ENCODE data around the gene SPAG4. TPM values are rescaled to one million over a fixed set of nuclear protein-coding genes. Genes with fewer than 3 reads are reported as not detected.

Gene SPAG4
- total RNA-seq, 1 donor = 5.6 TPM

DNA sequence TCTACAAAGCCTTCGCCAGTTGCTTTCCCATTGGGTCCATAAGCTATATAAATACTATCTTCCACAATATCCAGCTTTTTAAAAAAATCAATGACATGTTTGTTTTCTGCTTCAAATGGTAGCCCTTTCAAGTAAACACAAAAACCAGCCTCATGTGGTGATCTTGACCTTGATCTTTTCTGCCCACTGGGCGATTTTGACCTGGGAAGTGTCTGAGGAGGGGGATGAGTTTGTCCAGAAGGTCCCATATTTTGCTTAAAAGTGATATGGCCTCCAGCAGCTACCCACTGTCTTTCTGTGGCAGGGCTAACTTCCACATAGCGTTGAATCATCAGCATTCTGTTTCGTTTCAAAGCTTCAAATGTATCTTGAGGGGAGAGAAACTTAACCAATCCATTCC, 38.3 kb downstream of the SPAG4 start:
- no peak overlapping the region for H3K4me3 ChIP-seq (ENCODE audit: low read depth, low read length)
- TF ChIP-seq, protein P1, sequence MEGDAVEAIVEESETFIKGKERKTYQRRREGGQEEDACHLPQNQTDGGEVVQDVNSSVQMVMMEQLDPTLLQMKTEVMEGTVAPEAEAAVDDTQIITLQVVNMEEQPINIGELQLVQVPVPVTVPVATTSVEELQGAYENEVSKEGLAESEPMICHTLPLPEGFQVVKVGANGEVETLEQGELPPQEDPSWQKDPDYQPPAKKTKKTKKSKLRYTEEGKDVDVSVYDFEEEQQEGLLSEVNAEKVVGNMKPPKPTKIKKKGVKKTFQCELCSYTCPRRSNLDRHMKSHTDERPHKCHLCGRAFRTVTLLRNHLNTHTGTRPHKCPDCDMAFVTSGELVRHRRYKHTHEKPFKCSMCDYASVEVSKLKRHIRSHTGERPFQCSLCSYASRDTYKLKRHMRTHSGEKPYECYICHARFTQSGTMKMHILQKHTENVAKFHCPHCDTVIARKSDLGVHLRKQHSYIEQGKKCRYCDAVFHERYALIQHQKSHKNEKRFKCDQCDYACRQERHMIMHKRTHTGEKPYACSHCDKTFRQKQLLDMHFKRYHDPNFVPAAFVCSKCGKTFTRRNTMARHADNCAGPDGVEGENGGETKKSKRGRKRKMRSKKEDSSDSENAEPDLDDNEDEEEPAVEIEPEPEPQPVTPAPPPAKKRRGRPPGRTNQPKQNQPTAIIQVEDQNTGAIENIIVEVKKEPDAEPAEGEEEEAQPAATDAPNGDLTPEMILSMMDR (IDR thresholded peaks at IDR 0.05; ENCODE audit: insufficient read depth, low read depth, low read length) = no peak
- no peak for DNase-seq (ENCODE audit: low read depth)

DNA sequence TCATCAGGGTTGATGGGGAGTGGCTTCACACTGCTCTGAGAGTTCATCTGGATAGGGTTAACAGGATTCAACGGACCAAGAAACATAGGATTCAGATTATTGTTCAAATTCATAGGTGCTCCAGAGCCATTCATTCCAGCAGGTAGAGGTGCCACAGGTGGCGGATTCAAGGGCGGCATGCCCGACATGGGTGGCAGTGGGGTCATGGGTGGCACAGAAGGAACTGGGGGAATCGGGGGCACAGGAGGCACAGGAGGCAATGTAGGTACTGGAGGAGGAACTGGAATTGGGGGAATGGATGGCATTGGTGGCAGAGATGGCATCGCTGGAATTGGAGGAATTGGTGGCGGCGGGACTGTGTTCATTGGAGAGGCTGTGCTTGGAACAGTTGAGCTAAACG, 38.8 kb downstream of the SPAG4 start:
- TF ChIP-seq, protein P1 (IDR thresholded peaks at IDR 0.05; ENCODE audit: insufficient read depth, low read depth, low read length) = no peak
- H3K4me3 ChIP-seq (ENCODE audit: low read depth, low read length) = no peak overlapping the region
- DNase-seq (ENCODE audit: low read depth) = no peak

DNA sequence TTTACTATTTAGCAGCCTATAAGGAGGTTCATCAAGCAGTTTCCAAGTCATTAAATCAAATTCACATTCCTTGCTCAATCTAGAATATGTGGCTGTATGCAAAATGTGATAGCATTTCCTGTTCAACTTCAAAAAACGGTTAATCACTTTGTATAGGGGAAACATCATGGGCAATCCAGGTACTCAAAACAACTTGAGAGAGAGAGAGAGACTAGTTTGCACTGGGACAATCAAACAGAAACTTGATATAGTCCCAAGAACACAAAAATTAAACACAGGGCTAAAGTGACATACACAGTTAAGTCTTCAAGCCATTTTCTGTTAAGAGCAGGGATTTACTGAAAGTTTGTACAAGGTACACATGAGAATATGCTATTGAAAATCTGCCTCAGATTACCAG, 41.6 kb downstream of the SPAG4 start:
- no peak for DNase-seq (ENCODE audit: low read depth)
- no peak overlapping the region for H3K4me3 ChIP-seq (ENCODE audit: low read depth, low read length)
- TF ChIP-seq, protein P1 (IDR thresholded peaks at IDR 0.05; ENCODE audit: insufficient read depth, low read depth, low read length) = no peak

DNA sequence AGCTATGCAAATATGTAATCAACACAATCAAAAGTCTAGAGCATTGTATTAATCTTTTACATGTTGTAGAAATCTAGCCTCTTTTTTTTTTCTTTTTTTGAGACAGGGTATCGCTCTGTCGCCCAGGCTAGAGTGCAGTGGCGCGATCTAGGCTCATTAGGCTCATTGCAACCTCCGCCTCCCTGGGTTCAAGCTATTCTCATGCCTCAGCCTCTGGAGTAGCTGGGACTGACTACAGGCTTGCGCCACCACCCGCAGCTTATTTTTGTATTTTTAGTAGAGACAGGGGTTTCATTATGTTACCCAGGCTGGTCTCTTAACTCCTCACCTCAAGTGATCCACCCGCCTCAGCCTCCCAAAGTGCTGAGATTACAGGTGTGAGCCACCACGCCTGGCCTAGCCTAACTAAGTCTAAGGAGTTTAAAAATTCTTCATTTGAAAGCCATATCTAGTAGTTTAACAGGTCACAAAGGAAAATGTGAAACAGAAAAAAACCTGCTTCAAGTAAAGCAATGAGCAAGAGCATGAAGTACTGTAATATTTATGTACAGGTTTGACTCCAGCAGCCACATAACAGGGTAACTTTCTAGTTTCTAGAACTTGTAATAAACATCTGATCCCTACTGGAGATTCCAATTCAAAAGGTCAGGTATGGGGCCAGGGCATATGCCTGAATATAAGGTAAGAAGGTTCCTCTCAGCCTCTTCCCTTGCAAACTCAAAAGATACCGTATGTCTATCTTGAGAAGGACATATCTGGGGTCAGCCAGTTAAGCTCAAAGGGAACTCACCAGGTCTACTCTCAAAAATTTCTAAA, 44.7 kb downstream of the SPAG4 start:
- no peak for DNase-seq (ENCODE audit: low read depth)
- no peak overlapping the region for H3K4me3 ChIP-seq (ENCODE audit: low read depth, low read length)
- TF ChIP-seq, protein P1 (IDR thresholded peaks at IDR 0.05; ENCODE audit: insufficient read depth, low read depth, low read length) = no peak

DNA sequence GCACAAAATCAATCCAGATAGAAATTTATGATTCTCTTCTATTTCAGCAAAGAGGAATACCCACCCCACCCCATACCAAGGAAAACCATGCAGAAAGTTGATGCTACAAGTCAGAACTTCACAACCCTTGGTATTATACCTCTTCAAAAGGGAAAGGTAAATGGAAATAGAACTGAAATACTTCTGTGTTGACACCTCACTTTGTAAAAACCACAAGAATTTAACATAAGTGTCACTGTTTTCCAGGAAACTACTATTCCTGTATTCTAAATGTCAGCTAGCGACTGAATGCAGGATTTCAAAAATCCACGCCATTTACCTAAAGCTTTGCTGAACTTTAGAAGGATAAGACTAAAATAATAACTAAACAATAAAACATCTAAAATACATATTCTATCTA, 45.4 kb downstream of the SPAG4 start:
- TF ChIP-seq, protein P1 (IDR thresholded peaks at IDR 0.05; ENCODE audit: insufficient read depth, low read depth, low read length) = no peak
- no peak for DNase-seq (ENCODE audit: low read depth)

DNA sequence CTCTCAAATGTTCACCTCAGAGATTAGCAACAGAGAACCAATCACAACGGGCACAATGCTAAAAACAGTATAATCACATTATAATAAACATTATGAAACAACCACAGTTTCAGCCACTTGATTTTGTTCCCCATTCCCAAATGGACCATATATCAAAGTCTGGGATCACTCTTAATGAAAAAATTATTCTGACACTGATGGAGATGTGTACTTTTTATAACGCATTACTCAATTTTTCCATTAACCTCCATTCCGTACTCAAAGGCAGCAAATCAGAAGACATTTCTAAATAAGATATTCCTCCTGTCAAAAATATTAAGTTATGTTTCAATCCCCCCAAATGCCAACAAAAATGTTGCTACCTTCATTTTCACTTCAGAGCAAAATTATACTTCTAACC, 46.3 kb downstream of the SPAG4 start:
- peak overlapping the region; percentile 96 for H3K4me3 ChIP-seq (ENCODE audit: low read depth, low read length)
- DNase-seq (ENCODE audit: low read depth) = no peak
- TF ChIP-seq, protein P1 (IDR thresholded peaks at IDR 0.05; ENCODE audit: insufficient read depth, low read depth, low read length) = no peak

More for the DNA sequence above, 45.4 kb downstream of the SPAG4 start:
- H3K4me3 ChIP-seq (ENCODE audit: low read depth, low read length) = no peak overlapping the region

DNA sequence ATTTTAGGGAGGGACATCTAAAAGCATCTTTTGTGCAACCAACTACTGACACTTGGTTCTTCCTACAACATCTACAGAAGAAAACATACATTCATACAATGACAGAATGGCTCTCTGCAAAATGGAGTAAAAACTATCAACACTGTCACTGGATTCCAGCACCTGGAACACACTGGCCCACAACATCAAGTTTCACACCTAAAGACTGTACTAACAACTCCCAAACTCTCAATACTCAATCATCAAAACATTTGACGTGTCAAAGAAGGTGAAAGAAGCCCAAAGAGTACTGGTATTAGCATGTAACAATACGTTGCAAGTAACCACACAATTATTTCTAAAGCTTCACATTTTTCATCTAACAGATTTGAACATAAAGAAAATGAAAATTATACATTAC, 46.9 kb downstream of the SPAG4 start:
- peak overlapping the region; percentile 96 for H3K4me3 ChIP-seq (ENCODE audit: low read depth, low read length)
- no peak for DNase-seq (ENCODE audit: low read depth)
- TF ChIP-seq, protein P1 (IDR thresholded peaks at IDR 0.05; ENCODE audit: insufficient read depth, low read depth, low read length) = no peak
